K562 (cell line): ENCODE measurements around the gene PPP1CA. TPM values are rescaled to one million over a fixed set of nuclear protein-coding genes. Genes with fewer than 3 reads are reported as not detected.

Experiments
- ATF7 ChIP-seq: fragments of 450-650 bp; IDR thresholded peaks from 2 replicates; pipeline ENCODE4 v1.7.1; 2014; ENCODE audit warnings: mild to moderate bottlenecking, moderate library complexity
- CHD4 ChIP-seq: fragments of 200-600 bp; sonication (generic); IDR thresholded peaks from 3 replicates; pipeline ENCODE4 v1.6.1; 2012; ENCODE audit warnings: low read depth, mild to moderate bottlenecking, mixed read lengths, low read length, inconsistent platforms; ENCODE audit not compliant: insufficient read depth, insufficient replicate concordance, poor library complexity, severe bottlenecking
- FOS ChIP-seq: IDR thresholded peaks from 3 replicates; pipeline ENCODE4 v1.6.1; 2011; ENCODE audit not compliant: insufficient read length; ENCODE audit errors: extremely low read depth
- FOXP1 ChIP-seq: sonication (generic); formaldehyde crosslinking; IDR thresholded peaks from 2 replicates; pipeline ENCODE4 v1.8.0; 2022; ENCODE audit warnings: mild to moderate bottlenecking, missing genetic modification reagents
- HES1 ChIP-seq: fragments of 450-650 bp; IDR thresholded peaks from 2 replicates; pipeline ENCODE4 v1.6.1; 2016; ENCODE audit warnings: low read depth, mild to moderate bottlenecking, moderate library complexity
- KLF10 ChIP-seq: fragments of 250-450 bp; sonication (Bioruptor Pico); IDR thresholded peaks from 2 replicates; pipeline ENCODE4 v1.6.1; 2021; ENCODE audit warnings: matching md5 sums
- NONO ChIP-seq, 2 experiments: fragments of 200-400 bp in 1 of 2; fragments of 450-650 bp in 1 of 2; formaldehyde crosslinking in 1 of 2; IDR thresholded peaks; 2 replicates each; pipeline ENCODE4 v1.6.1; 2017; ENCODE audit warnings: low read depth in 2 of 2, mild to moderate bottlenecking in 2 of 2, moderate library complexity in 2 of 2, low read length in 1 of 2
- RNF219 ChIP-seq: fragments of 250-450 bp; sonication (Bioruptor Pico); IDR thresholded peaks from 2 replicates; pipeline ENCODE4 v1.5.0; 2022; ENCODE audit warnings: mild to moderate bottlenecking
- SLC30A9 ChIP-seq: fragments of 250-450 bp; sonication (Bioruptor Pico); IDR thresholded peaks from 2 replicates; pipeline ENCODE4 v1.8.0; 2022; ENCODE audit warnings: mild to moderate bottlenecking, moderate library complexity
- SMARCE1 ChIP-seq: fragments of 450-650 bp; IDR thresholded peaks from 2 replicates; pipeline ENCODE4 v1.7.1; 2016; ENCODE audit warnings: mild to moderate bottlenecking
- SNRNP70 ChIP-seq: fragments of 200-400 bp; formaldehyde crosslinking; optimal IDR thresholded peaks from 2 replicates; pipeline ENCODE3; 2017; ENCODE audit warnings: low read depth, low read length
- SUPT5H ChIP-seq: fragments of 450-650 bp; IDR thresholded peaks from 2 replicates; pipeline ENCODE4 v1.6.1; 2016
- THRB ChIP-seq: fragments of 450-650 bp; formaldehyde crosslinking; conservative IDR thresholded peaks from 2 replicates; pipeline ENCODE4 v1.4.0; 2022; ENCODE audit warnings: mild to moderate bottlenecking, missing genetic modification characterization
- ZNF512 ChIP-seq: IDR thresholded peaks from 2 replicates; pipeline ENCODE4 v1.6.1; 2016; ENCODE audit warnings: missing genetic modification characterization, missing compliant biosample characterization
- polyA plus RNA-seq, 8 experiments: library from polyadenylated mRNA; depleted of rRNA in 4 of 8; stranded (reverse) in 5 of 8; unstranded in 3 of 8; fragments of >200 nt; fragmentation: Nextera tagmentation in 2 of 8; fragmentation: Illumina TruSeq in 1 of 8; extraction: Ambion mirVana in 2 of 8; extraction: Trizol in 1 of 8; gene quantifications; 2 replicates each; pipeline versions ENCODE4 v1.2.1 to v1.2.3, GENCODE V29; 2011 to 2014; ENCODE audit warnings: inconsistent platforms in 1 of 8, missing spikeins in 1 of 8
- total RNA-seq, 7 experiments: library from RNA; depleted of rRNA in 6 of 7; stranded (reverse); fragments of >200 nt in 6 of 7; fragmentation: Illumina TruSeq in 2 of 7; extraction: Trizol in 2 of 7; gene quantifications; 2 replicates each; pipeline versions ENCODE4 v1.2.1 to v1.2.3, GENCODE V29; 2011 to 2021; ENCODE audit warnings: low replicate concordance in 1 of 7
- TF ChIP-seq, protein P1 (sequence below), 2 experiments: fragments of 200-800 bp in 1 of 2; sonication (Bioruptor generic) in 1 of 2; sonication (generic) in 1 of 2; formaldehyde crosslinking in 1 of 2; IDR thresholded peaks in 1 of 2; conservative IDR thresholded peaks in 1 of 2; 2 replicates each; pipeline versions ENCODE4 v1.5.0 to v1.6.1; 2016 to 2020; ENCODE audit warnings: missing compliant biosample characterization in 1 of 2, missing genetic modification characterization in 1 of 2, missing genetic modification reagents in 1 of 2

PPP1CA gene
- total and polyA plus RNA-seq, 9 of the 15 experiments (the other 6 are each of a cell fraction or from before 2014, with no cell fraction given) = 18.2 to 242 (median 188) TPM

- TF ChIP-seq NONO (IDR thresholded peaks at IDR 0.05; ENCODE audit: low read depth in 2 of 2, low read length in 1 of 2) = 0 out of 4 replicates have a peak, but pooled peaks of 1 of the 2 experiments have one; percentile 24
- TF ChIP-seq SLC30A9 = no peak
- peak; percentile 56; the same call in 1 of the 2 replicates for TF ChIP-seq FOXP1 (CRISPR knock-in tag)
- TF ChIP-seq FOS = no peak
- peak; percentile 15; the same call in 1 of the 2 replicates for TF ChIP-seq ATF7
- peak; percentile 60 for TF ChIP-seq SUPT5H
- TF ChIP-seq THRB (CRISPR knock-in tag) = 0 out of 2 replicates have a peak, but pooled peaks have one; percentile 23
- no peak for TF ChIP-seq CHD4
- TF ChIP-seq HES1 = no peak
- TF ChIP-seq SMARCE1 = peak; percentile 66
- no peak for TF ChIP-seq ZNF512 (tag)
- no peak for TF ChIP-seq KLF10 (CRISPR knock-in tag)
- TF ChIP-seq, protein P1, sequence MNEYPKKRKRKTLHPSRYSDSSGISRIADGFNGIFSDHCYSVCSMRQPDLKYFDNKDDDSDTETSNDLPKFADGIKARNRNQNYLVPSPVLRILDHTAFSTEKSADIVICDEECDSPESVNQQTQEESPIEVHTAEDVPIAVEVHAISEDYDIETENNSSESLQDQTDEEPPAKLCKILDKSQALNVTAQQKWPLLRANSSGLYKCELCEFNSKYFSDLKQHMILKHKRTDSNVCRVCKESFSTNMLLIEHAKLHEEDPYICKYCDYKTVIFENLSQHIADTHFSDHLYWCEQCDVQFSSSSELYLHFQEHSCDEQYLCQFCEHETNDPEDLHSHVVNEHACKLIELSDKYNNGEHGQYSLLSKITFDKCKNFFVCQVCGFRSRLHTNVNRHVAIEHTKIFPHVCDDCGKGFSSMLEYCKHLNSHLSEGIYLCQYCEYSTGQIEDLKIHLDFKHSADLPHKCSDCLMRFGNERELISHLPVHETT (CRISPR knock-in tag; conservative IDR thresholded peaks at IDR 0.05 in 1 of 2, IDR thresholded peaks at IDR 0.05 in 1 of 2) = no peak
- TF ChIP-seq RNF219 (CRISPR knock-in tag) = no peak
- TF ChIP-seq SNRNP70 = no peak
These were observed 27.7 kb downstream of the PPP1CA start (continued) for GRCh38 chr11:67373648-67374570.
